B cell (primary cell): ENCODE measurements around the gene FSTL5. TPM values are rescaled to one million over a fixed set of nuclear protein-coding genes. Genes with fewer than 3 reads are reported as not detected.

Source experiments
- ATAC-seq: fragments of 200-7000 bp; cut with Tn5 transposase; one replicate; pipeline ENCODE4 v1.10.0; 2021; ENCODE audit warnings: low read depth, mild to moderate bottlenecking, moderate number of reproducible peaks, moderate library complexity
- CTCF ChIA-PET: fragments of 350-600 bp; sonication (Branson Sonifier 250); formaldehyde crosslinking; loops from one replicate; lab custom pipeline; 2021; ENCODE audit warnings: antibody characterized with exemption, inconsistent platforms; lab: Charles Lee
- POLR2A ChIA-PET: fragments of 350-600 bp; sonication (Branson Sonifier 250); formaldehyde crosslinking; loops from one replicate; lab custom pipeline; 2021; ENCODE audit warnings: antibody characterized with exemption; lab: Charles Lee
- DNase-seq: peaks from one replicate; pipeline ENCODE4 v3.0.0; 2013
- H2AFZ ChIP-seq: 2 replicates; pipeline ENCODE4 v1.6.1; 2012; ENCODE audit warnings: mild to moderate bottlenecking, low read depth, low read length; ENCODE audit not compliant: insufficient read depth, poor library complexity, severe bottlenecking
- H3K27ac ChIP-seq, 2 donors: 1 replicate in 1 of 2; 2 replicates in 1 of 2; pipeline ENCODE4 v1.5.1; 2012 to 2013; ENCODE audit warnings: low read length in 2 of 2, mild to moderate bottlenecking in 2 of 2, moderate library complexity in 1 of 2
- H3K27me3 ChIP-seq, 4 experiments: fragments of 200-600 bp in 1 of 4; sonication (generic) in 1 of 4; replicated peaks in 1 of 4; 1 replicate in 2 of 4; 2 replicates in 2 of 4; pipeline versions ENCODE4 v1.6.1 to v1.7.0; 2013 to 2016; ENCODE audit warnings: low read length in 3 of 4, mild to moderate bottlenecking in 2 of 4, mixed read lengths in 1 of 4, moderate library complexity in 1 of 4; ENCODE audit not compliant: insufficient read depth in 4 of 4, control insufficient read depth in 3 of 4; ENCODE audit errors: control extremely low read depth in 1 of 4
- H3K36me3 ChIP-seq, 2 experiments: replicated peaks in 1 of 2; 1 replicate in 1 of 2; 2 replicates in 1 of 2; pipeline versions ENCODE4 v1.6.1 to v1.7.1; 2013; ENCODE audit warnings: low read length in 1 of 2; ENCODE audit not compliant: insufficient read depth in 2 of 2, control insufficient read depth in 1 of 2; ENCODE audit errors: control extremely low read depth in 1 of 2, extremely low read depth in 1 of 2
- H3K4me1 ChIP-seq, 2 donors: fragments of 200-600 bp in 1 of 2; sonication (generic) in 1 of 2; 1 replicate in 1 of 2; 2 replicates in 1 of 2; pipeline versions ENCODE4 v1.5.1 to v1.6.1; 2013 to 2017; ENCODE audit warnings: low read length in 2 of 2; ENCODE audit not compliant: control insufficient read depth in 2 of 2, insufficient read depth in 2 of 2
- H3K4me2 ChIP-seq: replicated peaks from 2 replicates; pipeline ENCODE3; 2012; ENCODE audit warnings: mild to moderate bottlenecking, low read depth, low read length; ENCODE audit not compliant: poor library complexity, severe bottlenecking
- H3K4me3 ChIP-seq, 5 experiments: fragments of 200-600 bp in 1 of 5; sonication (generic) in 1 of 5; 1 replicate in 3 of 5; 2 replicates in 2 of 5; pipeline versions ENCODE4 v1.5.1 to v1.7.0; 2011 to 2016; ENCODE audit warnings: low read length in 4 of 5, mild to moderate bottlenecking in 4 of 5, low read depth in 2 of 5, control low read depth in 1 of 5, moderate library complexity in 1 of 5; ENCODE audit not compliant: insufficient read depth in 1 of 5; ENCODE audit errors: control extremely low read depth in 1 of 5, extremely low read depth in 1 of 5
- H3K79me2 ChIP-seq: fragments of 200-600 bp; sonication (generic); one replicate; pipeline ENCODE4 v1.6.0; 2016; ENCODE audit warnings: low read length; ENCODE audit not compliant: control insufficient read depth, insufficient read depth
- H3K9ac ChIP-seq: fragments of 200-600 bp; sonication (generic); 2 replicates; pipeline ENCODE4 v1.6.1; 2017; ENCODE audit warnings: mild to moderate bottlenecking, low read length, moderate library complexity
- H3K9me3 ChIP-seq, 3 donors: one replicate each; pipeline versions ENCODE4 v1.6.1 to v1.7.1; 2013; ENCODE audit warnings: low read length in 2 of 3; ENCODE audit not compliant: control insufficient read depth in 2 of 3, insufficient read depth in 1 of 3; ENCODE audit errors: control extremely low read depth in 1 of 3
- H4K20me1 ChIP-seq: 2 replicates; pipeline ENCODE4 v1.6.0; 2012; ENCODE audit warnings: mild to moderate bottlenecking, low read length; ENCODE audit not compliant: insufficient read depth, control insufficient read depth, poor library complexity, severe bottlenecking
- H3K27ac Mint-ChIP-seq: one replicate; pipeline ENCODE4 v1.8.0; 2021; ENCODE audit warnings: mixed read lengths
- H3K27me3 Mint-ChIP-seq: one replicate; pipeline ENCODE4 v1.8.0; 2021; ENCODE audit warnings: mixed read lengths
- H3K4me1 Mint-ChIP-seq: one replicate; pipeline ENCODE4 v1.8.0; 2021; ENCODE audit warnings: mixed read lengths
- H3K4me3 Mint-ChIP-seq: one replicate; pipeline ENCODE4 v1.8.0; 2021; ENCODE audit warnings: mixed read lengths
- H3K9me3 Mint-ChIP-seq: one replicate; pipeline ENCODE4 v1.8.0; 2022; ENCODE audit warnings: mixed read lengths; ENCODE audit not compliant: insufficient read depth
- EZH2 ChIP-seq: IDR thresholded peaks from 2 replicates; pipeline ENCODE4 v1.6.1; 2012; ENCODE audit warnings: borderline replicate concordance, low read depth, mild to moderate bottlenecking, moderate library complexity, low read length; ENCODE audit not compliant: insufficient read depth, poor library complexity, severe bottlenecking
- WGBS: methylation state at CpG from one replicate; pipeline ENCODE4 v1.1.5; 2013; ENCODE audit warnings: missing lambda C conversion rate; ENCODE audit not compliant: insufficient coverage; 5-methylcytosine and 5-hydroxymethylcytosine counted together
- intact Hi-C: fragments of 100-400 bp; cut with micrococcal nuclease; formaldehyde crosslinking; loops from one replicate; pipeline ENCODE4 v1.10.0; 2022
- polyA plus RNA-seq: library from polyadenylated mRNA; depleted of rRNA; stranded (reverse); fragments of >200 nt; gene quantifications from 2 replicates; pipeline ENCODE4 v1.2.3, GENCODE V29; 2012
- total RNA-seq, 2 donors: library from RNA; stranded (reverse); fragments of 120-200 nt in 1 of 2; gene quantifications; 1 replicate in 1 of 2; 2 replicates in 1 of 2; pipeline versions ENCODE4 v1.2.3 to v1.2.4, GENCODE V29; 2013 to 2022
- TF ChIP-seq, protein P1 (sequence below): fragments of 200-600 bp; IDR thresholded peaks from one replicate; pipeline ENCODE4 v1.8.0; 2022; ENCODE audit warnings: antibody characterized with exemption, mild to moderate bottlenecking

The FSTL5 gene
- total and polyA plus RNA-seq, 2 donors (not counting 1 experiment from before 2014, with no cell fraction given) = not detected

DNA sequence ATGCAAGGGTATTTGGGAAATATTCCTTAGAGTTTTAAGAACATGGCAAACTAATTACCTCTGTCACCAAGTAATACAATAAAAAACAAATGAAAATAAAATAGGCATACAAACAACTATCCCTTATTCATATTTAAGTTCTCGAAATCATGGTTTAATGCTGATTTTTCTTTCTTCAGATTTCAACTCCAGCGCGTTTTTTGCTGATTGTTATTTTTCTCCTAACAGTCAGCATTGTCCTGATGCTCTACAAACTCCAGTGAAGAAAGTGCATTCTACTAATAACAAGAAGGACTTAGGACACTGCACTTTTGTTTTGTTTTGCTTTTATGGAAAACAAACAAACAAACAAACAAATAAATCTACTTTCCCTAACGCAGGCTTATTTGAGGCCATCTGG, 282.4 kb downstream of the FSTL5 start:
- Histone ChIP-seq H3K9ac (no peak overlapping the region), H3K79me2 (no peaks in the 10 kb centered on the region), H2AFZ (no peak overlapping the region), H3K9me3 (no peaks in the 10 kb centered on the region), H4K20me1 (no peaks in the 10 kb centered on the region), H3K27me3 (no peaks in the 10 kb centered on the region), H3K4me3 (no peak overlapping the region), H3K4me1 (no peaks in the 10 kb centered on the region), H3K27ac (no peak overlapping the region), H3K4me2 (no peak overlapping the region), H3K36me3 (no peaks in the 10 kb centered on the region)
- no peaks in the 10 kb centered on the region for H3K4me1 Mint-ChIP-seq
- CTCF ChIA-PET = no interaction called here
- no peak overlapping the region for H3K27ac Mint-ChIP-seq
- H3K4me3 Mint-ChIP-seq = no peak overlapping the region
- no peaks in the 10 kb centered on the region for H3K27me3 Mint-ChIP-seq
- POLR2A ChIA-PET = no interaction called here
- intact Hi-C loops = no loop called here
- WGBS = no CpG with 5 or more reads among the region's 4 CpGs
- ATAC-seq (no peak), DNase-seq (no peak)
- no peaks in the 10 kb centered on the region for H3K9me3 Mint-ChIP-seq
- no peak for TF ChIP-seq EZH2
- TF ChIP-seq, protein P1, sequence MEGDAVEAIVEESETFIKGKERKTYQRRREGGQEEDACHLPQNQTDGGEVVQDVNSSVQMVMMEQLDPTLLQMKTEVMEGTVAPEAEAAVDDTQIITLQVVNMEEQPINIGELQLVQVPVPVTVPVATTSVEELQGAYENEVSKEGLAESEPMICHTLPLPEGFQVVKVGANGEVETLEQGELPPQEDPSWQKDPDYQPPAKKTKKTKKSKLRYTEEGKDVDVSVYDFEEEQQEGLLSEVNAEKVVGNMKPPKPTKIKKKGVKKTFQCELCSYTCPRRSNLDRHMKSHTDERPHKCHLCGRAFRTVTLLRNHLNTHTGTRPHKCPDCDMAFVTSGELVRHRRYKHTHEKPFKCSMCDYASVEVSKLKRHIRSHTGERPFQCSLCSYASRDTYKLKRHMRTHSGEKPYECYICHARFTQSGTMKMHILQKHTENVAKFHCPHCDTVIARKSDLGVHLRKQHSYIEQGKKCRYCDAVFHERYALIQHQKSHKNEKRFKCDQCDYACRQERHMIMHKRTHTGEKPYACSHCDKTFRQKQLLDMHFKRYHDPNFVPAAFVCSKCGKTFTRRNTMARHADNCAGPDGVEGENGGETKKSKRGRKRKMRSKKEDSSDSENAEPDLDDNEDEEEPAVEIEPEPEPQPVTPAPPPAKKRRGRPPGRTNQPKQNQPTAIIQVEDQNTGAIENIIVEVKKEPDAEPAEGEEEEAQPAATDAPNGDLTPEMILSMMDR = no peak

DNA sequence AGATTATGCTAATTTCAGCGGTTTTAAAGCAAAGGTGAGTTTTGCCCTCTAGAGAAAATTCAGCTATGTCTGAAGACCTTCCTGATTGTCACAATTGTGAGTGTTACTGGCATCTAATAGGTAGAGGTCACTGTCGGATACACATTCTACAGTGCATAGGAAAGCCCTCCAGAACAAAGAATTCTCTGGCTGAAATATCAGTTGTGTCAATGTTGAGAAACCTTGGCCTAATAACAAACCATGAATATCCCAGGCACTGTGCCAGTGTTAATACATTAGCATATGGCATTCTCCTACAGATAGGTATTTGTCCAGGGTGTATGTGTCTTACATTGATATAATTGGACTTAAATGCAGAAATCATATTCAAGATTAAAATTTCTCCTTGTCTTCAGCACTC, 294.3 kb downstream of the FSTL5 start:
- Histone ChIP-seq H3K4me3 (no peak overlapping the region), H2AFZ (no peak overlapping the region), H3K79me2 (no peaks in the 10 kb centered on the region), H4K20me1 (no peaks in the 10 kb centered on the region), H3K4me1 (no peaks in the 10 kb centered on the region), H3K27ac (no peak overlapping the region), H3K9me3 (no peaks in the 10 kb centered on the region), H3K9ac (no peak overlapping the region), H3K36me3 (no peaks in the 10 kb centered on the region), H3K4me2 (no peak overlapping the region), H3K27me3 (no peaks in the 10 kb centered on the region)
- DNase-seq = no peak
- ChIA-PET POLR2A (no interaction called here), CTCF (no interaction called here)
- no CpG with 5 or more reads among the region's 2 CpGs for WGBS
- no peaks in the 10 kb centered on the region for H3K9me3 Mint-ChIP-seq
- H3K27me3 Mint-ChIP-seq = no peaks in the 10 kb centered on the region
- no peak overlapping the region for H3K4me3 Mint-ChIP-seq
- H3K4me1 Mint-ChIP-seq = no peaks in the 10 kb centered on the region
- intact Hi-C loops = no loop called here
- ATAC-seq = no peak
- H3K27ac Mint-ChIP-seq = no peak overlapping the region
- TF ChIP-seq, protein P1 = no peak
- no peak for TF ChIP-seq EZH2
